Testis (tissue), 2 donors: ENCODE measurements around the gene SCGB3A1.

Experiments used
- POLR2A ChIP-seq: fragments of 450-650 bp; IDR thresholded peaks from one replicate; pipeline ENCODE4 v1.6.1; 2017; ENCODE audit warnings: antibody characterized with exemption, mild to moderate bottlenecking, moderate library complexity
- TF ChIP-seq, protein P1 (sequence below), 3 experiments: fragments of 450-650 bp in 2 of 3; fragments of 200-600 bp in 1 of 3; sonication (generic) in 1 of 3; IDR thresholded peaks; one replicate each; pipeline ENCODE4 v1.5.1; 2016 to 2019; ENCODE audit warnings: antibody characterized with exemption in 3 of 3, mild to moderate bottlenecking in 2 of 3, moderate library complexity in 1 of 3

DNA sequence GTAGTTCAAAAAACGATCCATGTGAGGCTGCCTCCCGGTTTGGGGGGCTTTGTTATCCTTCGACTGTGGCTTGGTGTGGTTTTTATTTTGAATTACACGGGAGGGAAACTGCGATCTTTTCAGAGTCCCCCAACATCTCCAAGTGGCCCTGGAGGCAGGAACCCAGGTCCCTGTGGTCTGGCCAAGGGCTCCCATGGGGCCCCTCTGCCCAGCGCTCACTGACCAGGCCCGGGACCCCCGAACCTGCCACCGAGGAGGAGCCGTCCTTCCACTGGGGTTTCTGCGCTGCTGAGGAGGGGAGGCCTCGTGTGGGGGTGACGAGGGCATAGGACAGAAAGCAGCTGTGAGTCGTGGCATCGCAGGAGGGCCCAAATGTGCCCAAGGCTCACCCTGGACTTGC lies 18.1 kb upstream of the SCGB3A1 start:
- no peak for TF ChIP-seq POLR2A
- TF ChIP-seq, protein P1, sequence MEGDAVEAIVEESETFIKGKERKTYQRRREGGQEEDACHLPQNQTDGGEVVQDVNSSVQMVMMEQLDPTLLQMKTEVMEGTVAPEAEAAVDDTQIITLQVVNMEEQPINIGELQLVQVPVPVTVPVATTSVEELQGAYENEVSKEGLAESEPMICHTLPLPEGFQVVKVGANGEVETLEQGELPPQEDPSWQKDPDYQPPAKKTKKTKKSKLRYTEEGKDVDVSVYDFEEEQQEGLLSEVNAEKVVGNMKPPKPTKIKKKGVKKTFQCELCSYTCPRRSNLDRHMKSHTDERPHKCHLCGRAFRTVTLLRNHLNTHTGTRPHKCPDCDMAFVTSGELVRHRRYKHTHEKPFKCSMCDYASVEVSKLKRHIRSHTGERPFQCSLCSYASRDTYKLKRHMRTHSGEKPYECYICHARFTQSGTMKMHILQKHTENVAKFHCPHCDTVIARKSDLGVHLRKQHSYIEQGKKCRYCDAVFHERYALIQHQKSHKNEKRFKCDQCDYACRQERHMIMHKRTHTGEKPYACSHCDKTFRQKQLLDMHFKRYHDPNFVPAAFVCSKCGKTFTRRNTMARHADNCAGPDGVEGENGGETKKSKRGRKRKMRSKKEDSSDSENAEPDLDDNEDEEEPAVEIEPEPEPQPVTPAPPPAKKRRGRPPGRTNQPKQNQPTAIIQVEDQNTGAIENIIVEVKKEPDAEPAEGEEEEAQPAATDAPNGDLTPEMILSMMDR (IDR thresholded peaks at IDR 0.05): no peak
